ENCODE results near the gene SLC6A12.

GRCh38 chr12:208813-209212 is 5.1 kb downstream of the SLC6A12 start:
- TF ChIP-seq CTCF (IDR thresholded peaks at IDR 0.05 in 8 of 11, conservative IDR thresholded peaks at IDR 0.05 in 3 of 11) = no peak
- no peak for TF ChIP-seq POLR2A (IDR thresholded peaks at IDR 0.05)

Data from spleen (tissue), 7 donors.